ENCODE measurements around the gene AKR1C3.
"Not testable (repeated sequence)": the region's sequence is repeated elsewhere in the genome, so short reads cannot be mapped to it uniquely, and the experiment has no call there.

- not testable (repeated sequence) for TF ChIP-seq POLR2A (IDR thresholded peaks at IDR 0.05)
- TF ChIP-seq, protein P1, sequence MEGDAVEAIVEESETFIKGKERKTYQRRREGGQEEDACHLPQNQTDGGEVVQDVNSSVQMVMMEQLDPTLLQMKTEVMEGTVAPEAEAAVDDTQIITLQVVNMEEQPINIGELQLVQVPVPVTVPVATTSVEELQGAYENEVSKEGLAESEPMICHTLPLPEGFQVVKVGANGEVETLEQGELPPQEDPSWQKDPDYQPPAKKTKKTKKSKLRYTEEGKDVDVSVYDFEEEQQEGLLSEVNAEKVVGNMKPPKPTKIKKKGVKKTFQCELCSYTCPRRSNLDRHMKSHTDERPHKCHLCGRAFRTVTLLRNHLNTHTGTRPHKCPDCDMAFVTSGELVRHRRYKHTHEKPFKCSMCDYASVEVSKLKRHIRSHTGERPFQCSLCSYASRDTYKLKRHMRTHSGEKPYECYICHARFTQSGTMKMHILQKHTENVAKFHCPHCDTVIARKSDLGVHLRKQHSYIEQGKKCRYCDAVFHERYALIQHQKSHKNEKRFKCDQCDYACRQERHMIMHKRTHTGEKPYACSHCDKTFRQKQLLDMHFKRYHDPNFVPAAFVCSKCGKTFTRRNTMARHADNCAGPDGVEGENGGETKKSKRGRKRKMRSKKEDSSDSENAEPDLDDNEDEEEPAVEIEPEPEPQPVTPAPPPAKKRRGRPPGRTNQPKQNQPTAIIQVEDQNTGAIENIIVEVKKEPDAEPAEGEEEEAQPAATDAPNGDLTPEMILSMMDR (IDR thresholded peaks at IDR 0.05), result not testable (repeated sequence)
These were observed 47.2 kb upstream of the AKR1C3 start for GRCh38 chr10:5047055-5047454.
